ENCODE measurements around the gene ACAP3.

DNA sequence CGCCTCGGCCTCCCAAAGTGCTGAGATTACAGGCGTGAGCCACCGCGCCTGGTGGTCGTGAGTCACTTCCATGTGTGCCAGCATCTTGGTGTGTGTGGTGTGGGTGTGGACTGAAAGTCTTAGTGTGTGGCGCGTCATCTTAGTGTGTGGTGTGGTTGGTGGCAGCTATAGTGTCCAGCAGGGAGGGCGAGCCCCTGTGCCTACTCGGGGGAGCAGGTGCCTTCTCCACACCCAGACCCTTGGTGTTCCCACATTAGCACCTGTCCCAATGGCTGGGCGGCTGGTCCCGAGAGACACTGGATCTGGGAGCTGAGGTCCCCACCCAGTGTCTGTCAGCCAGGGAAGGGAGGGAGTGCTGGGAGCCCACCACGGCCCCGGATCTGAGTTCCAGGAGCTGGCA is 24.7 kb downstream of the ACAP3 start:
- TF ChIP-seq JUN (IDR thresholded peaks at IDR 0.05) (no peak), ZSCAN20 (CRISPR knock-in tag; IDR thresholded peaks at IDR 0.05) (no peak), HDAC2 (IDR thresholded peaks at IDR 0.05) (no peak), MAZ (IDR thresholded peaks at IDR 0.05; ENCODE audit: borderline replicate concordance, low read depth, low read length) (no peak), ESRRA (IDR thresholded peaks at IDR 0.05; ENCODE audit: borderline replicate concordance, low read length) (no peak)
- TF ChIP-seq, protein P1, sequence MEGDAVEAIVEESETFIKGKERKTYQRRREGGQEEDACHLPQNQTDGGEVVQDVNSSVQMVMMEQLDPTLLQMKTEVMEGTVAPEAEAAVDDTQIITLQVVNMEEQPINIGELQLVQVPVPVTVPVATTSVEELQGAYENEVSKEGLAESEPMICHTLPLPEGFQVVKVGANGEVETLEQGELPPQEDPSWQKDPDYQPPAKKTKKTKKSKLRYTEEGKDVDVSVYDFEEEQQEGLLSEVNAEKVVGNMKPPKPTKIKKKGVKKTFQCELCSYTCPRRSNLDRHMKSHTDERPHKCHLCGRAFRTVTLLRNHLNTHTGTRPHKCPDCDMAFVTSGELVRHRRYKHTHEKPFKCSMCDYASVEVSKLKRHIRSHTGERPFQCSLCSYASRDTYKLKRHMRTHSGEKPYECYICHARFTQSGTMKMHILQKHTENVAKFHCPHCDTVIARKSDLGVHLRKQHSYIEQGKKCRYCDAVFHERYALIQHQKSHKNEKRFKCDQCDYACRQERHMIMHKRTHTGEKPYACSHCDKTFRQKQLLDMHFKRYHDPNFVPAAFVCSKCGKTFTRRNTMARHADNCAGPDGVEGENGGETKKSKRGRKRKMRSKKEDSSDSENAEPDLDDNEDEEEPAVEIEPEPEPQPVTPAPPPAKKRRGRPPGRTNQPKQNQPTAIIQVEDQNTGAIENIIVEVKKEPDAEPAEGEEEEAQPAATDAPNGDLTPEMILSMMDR (IDR thresholded peaks at IDR 0.05): no peak
- TF ChIP-seq, protein P2, sequence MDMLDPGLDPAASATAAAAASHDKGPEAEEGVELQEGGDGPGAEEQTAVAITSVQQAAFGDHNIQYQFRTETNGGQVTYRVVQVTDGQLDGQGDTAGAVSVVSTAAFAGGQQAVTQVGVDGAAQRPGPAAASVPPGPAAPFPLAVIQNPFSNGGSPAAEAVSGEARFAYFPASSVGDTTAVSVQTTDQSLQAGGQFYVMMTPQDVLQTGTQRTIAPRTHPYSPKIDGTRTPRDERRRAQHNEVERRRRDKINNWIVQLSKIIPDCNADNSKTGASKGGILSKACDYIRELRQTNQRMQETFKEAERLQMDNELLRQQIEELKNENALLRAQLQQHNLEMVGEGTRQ (IDR thresholded peaks at IDR 0.05): no peak
- TF ChIP-seq, protein P3, sequence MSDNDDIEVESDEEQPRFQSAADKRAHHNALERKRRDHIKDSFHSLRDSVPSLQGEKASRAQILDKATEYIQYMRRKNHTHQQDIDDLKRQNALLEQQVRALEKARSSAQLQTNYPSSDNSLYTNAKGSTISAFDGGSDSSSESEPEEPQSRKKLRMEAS (IDR thresholded peaks at IDR 0.05): no peak
